GM21367 (cell line): Measurements from ENCODE around the gene PMF1.

Experiments used
- ATAC-seq: cut with Tn5 transposase; IDR thresholded peaks from one replicate; pipeline ENCODE4 v1.9.1; 2021; ENCODE audit not compliant: unreplicated experiment

PMF1 gene

DNA sequence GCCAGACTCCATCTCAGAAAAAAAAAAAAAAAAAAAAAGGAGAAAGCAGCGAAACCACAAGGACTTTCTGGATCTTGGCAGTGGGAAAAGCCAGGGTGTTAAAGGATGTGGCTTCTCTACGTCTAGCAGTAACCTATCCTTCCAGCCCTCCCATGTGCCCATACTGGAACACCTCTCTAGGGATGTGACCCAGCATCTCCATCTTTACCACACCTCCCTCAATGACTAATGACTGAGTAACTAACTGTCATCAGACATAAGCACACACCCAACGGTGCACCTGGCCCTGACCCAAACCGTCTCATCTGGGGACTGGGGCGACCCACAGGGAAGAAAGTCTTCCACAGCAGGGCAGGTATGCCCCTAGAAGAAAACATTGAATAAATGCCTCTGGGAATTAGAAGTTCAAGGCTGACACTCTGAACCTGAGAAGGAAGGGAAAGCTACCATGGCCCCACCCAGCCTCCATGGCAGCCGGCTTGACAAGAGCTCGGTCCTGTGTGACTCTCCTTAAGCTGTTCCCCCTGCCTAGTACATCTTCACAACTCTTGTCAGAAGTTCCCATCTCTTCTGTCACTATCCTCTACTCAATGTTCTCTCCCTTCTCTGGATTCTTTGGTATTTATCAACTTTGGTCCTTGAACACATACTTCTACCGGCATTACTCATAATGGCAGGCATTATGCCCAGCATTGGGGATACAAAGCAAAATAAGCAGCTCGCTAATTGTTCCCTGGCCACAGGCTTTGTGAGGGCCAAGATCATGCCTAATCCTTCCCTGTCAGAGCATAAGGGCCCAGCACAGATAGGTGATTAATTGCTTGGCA, 49.9 kb downstream of the PMF1 start:
- ATAC-seq, result no peak

DNA sequence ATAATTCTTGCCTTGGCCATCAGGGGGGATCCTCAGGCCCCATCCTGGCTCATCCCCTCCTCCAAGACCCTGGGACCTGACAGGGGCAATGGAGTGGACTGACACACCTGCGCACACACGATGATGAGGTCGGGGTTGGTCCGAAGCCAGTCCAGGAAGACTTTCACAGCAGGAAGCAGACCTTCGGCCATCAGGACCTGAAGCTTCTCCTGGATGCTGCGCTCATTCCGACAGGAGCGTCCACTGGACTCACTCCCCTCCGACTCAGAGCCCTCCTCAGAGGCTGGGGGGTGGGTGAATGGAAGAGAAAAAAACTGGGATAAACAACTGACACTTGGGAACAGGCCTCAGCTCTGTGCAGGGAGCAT, 50.5 kb downstream of the PMF1 start:
- ATAC-seq, result no peak

DNA sequence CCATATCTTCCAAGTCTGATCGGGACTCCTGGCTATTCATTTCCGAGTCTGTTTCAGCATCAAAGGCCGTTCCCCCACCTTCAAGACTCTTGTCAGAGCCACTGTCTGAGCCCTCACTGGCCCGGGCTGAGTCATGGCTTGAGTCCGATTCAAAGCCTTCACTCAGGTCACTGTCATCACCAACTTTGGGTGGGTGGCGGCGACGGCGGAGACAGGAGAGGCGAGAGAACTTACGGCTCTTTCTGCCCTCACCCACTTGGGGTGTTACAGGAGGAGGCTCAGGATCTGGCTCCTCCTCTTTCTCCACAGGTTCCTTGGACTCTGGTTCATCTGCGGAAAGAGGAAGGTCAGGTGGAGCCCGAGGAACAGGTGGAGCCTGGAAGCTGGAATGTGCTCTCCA, 53.2 kb downstream of the PMF1 start:
- no peak for ATAC-seq

DNA sequence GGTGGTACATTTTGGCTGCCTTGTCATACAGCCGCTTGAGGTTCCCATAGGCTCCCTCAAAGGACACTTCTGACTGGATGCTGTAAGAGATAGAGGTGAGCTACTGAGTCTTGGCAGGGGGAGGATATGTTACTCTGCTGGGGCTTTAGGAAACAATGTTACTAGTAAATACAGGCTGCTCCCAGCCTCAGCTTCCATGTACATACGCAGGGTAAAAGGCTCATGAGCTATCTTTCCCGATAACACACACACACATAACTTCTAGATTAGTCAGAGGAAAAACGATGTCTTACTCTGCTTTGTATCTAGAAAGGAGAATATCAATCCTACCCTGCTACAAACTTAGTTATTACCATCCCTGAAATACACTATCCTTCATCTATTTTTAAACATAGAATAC, 55.5 kb downstream of the PMF1 start:
- ATAC-seq, result no peak

DNA sequence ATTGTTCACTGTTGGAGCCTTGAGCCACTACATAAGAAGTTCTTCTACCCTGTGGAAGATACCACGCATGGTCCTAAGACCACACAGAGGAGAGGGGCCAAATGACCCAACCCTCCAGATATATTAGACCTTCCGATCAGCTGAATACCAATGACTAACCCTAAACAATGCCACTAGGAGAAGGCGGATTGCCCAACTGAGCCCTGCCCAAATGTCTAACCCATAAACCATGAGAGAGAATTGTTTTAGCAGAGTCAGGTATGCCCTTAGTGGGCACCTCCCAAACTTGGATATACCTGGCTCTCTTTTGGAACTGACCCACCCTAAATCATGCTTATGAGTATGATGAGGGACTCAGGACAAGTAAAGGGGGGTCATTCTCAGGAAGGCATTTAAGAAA, 57.5 kb downstream of the PMF1 start:
- no peak for ATAC-seq

DNA sequence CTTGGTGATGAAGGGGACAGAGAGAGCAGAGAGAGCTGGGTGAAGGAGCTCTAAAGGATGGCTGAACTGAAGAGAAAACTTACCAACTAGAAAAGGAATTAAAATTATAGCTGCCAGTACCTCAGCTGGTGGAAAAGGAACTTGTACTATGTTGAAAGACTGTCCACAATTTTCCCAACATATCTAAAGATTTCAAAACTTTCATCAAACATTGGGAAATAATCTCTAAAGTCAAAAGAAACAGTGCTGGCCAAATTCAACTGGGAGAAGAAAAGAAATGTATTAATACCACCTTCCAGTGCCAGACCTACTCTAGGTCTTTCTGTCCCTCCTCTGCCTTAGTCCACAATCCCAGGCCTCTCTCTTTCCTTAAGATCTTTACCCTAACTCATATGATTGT, 63.7 kb downstream of the PMF1 start:
- no peak for ATAC-seq

DNA sequence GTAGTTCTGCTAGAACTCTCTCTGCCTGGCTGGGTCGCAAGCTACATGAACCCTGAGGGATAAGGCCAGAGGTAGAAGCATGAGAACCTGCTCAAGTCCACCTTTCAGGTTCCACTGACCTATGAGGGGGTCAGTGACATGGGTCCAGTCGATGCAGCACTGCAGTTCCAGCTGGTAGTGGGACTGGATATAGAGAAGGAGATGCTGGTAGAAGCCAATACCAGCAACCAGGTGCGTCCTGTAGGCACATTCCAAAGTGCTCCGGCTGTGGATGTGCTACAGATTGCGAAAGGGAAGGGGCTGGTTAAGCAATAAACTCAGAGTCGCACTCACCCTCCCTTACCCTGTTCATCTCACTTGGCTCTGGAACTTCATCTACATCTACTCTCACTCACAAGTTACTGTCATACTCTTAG, 64.2 kb downstream of the PMF1 start:
- ATAC-seq, result no peak

DNA sequence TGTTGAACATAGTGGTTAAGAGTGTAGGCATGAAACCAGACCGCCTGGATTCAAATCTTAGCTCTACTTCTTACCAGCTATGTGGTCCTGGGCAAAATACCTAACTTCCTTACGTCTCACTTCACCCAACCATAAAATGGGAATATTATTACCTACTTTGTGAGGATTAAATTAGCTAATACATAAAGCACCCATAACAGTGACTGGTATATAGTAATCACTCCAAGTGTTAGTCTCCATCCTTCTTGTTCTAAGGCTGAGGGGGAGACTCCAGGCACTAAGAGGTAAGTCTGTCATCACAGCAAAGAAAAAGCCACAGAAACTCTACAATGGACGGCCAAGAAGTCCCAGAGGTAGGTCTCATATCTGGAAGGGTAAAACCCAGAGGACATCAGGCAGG, 67.0 kb downstream of the PMF1 start:
- ATAC-seq, result no peak

DNA sequence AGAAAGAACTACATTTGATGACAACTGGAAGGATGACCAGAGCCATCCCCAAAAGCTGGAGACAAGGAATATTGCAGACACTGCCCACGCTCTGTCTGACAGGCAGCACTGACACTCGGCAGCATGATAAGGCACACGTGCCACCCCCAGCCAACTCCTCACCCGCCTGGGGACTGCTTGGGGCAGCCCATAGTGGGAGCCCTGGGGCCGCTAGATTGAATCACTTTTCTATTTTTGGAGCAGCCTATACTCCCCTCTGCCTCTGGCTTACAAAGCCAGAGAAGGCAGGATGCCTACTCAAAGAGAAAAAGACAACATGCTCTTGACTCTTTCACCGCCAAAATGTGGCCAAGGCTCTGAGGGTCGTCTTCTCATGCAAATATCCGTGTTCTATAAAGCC, 68.5 kb downstream of the PMF1 start:
- ATAC-seq, result no peak

DNA sequence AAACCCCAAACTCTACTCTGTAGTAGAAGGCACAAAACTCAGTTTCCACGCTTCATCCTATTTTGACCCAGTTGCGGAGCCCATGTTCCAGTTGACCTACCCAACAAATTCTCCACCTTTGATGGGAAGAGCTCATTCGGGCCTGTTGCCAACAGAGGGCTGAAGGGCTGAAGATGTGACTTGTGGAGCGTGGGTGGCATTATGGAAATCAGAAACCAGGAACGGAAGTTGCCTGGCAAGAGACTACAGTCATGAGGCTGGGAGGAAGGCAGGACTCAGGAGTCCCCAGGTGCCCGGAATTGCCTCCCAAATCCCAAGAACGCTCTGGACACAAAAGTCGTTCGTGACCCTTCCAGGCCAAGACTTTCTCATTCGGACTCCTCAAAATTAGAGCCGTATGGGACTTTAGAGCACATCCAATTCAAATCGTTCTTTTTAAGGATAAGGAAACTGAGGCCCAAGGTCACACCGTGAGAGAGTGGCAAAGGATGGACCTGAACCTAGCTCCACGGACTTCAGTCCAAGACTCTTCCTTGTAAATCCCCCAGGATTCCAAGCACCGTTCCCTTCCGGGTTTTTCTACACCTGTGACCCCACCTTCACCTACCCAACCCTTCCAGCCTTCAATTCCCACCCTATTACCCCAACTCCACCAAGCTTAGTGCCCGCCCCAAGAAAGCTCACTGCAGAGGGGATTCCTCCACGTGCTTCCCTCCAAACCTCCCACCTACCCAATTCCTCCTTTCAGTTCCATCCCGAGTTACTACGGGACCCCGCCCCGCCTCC, 69.1 kb downstream of the PMF1 start:
- peak; percentile 4 for ATAC-seq

DNA sequence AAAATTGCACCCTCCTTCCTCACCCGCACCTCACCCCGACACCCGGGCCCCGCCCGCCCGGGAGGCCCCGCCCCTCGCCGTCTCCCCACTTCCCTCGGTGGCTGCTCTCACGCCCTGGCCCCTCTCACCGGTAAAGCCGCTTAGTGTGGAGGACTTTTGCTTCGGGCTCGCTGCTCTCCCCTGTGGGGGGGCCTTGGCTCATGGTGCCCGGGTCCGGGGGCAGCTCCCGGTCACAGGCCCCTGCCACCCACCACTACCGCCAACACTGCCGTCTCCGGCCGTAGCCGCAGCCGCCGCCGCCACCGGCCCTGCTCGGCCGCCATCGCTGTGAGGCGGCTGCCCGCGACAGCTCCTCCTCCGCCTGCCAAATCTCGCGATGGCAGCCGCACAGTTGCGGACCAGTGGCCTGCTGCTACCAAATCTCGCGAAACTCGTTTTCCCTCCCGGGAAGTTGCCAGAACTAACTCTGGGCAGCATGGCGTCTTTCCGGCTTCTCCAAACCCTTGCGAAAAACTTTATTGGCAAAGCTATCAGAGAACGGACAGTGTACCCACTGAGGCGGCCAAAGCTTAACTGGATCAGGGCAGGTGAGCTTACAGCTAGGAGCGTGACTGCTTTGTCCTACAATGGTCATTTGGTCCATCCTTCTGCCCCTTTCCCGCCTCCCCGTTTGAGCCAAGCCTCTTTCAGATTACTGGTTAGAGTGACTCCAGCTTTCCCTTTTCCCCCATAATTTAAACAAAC, 69.8 kb downstream of the PMF1 start, which contains the start of gene SMG5:
SMG5 (minus strand) TSS at position 347 of the 744 bp plus-strand sequence; CDS start at position 202, 145 bp downstream.
- peak; percentile 68 for ATAC-seq

DNA sequence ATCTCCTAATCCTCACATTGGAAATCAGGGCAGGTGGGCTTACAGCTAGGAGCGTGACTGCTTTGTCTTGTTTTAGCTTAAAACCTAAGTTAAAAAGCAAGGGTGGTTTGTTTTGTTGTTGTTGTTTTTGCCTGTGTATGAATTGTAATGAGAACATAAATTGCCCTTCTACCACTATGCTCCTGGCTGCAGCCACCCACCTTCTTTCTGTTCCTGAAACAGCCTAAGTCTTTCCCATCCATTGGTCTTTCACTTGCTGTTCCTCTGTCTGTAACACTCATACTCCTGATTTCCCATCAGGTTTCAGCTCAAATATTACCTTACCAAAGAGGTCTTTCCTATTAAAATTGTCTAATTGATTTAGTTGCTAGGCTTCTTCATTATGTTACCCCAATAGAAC, 70.7 kb downstream of the PMF1 start:
- ATAC-seq, result no peak

DNA sequence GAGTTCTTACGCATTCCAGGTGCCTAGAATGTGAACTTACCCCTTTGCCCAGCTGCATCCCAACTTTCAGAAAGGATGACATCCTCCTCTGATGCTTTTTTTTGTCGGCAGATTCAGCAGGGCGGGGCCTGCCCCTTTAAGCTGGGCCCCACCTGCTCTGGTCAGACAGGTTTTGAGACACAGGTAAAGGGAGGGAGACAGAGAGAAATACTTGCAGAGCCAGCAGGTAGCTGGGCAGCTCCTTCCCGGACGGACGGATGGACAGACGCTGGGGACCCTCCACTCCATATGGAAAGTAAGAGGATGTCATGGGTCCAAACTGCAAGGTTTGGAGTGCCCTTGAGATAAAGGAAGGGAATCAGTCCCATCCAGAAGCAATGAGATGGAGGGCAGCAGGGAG, 71.3 kb downstream of the PMF1 start, which contains the start of gene TMEM79:
TMEM79 (plus strand) TSS at position 214 of the 400 bp plus-strand sequence. CDS start 902 bp downstream, outside the sequence.
- ATAC-seq, result no peak

DNA sequence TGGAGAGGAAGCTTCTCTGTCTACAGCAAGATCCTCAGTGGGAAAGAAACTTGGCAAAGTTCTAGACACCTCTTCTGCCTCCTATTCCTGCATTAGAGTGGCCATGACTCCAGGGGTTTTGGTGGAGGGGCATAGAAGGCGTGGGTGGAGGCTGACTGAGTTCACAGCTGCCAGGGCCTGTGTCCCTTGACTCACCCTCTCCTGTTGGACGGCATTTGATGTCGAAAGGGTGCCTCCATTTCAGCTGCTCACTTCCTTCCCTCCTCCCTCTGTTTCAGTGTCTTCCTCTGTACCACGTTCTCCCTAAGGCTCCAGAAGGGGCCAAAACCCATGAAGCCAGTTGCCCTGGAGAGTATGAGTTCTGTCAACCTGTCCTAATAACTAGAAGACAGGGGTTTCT, 72.0 kb downstream of the PMF1 start:
- ATAC-seq, result no peak

DNA sequence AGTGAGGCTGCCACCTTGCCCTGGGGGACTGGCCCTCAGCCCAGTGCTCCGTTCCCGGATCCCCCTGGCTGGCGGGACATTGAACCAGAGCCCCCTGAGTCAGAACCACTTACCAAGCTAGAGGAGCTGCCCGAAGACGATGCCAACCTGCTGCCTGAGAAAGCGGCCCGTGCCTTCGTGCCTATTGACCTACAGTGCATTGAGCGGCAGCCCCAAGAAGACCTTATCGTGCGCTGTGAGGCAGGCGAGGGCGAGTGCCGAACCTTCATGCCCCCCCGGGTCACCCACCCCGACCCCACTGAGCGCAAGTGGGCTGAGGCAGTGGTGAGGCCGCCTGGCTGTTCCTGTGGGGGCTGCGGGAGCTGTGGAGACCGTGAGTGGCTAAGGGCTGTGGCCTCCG, 72.6 kb downstream of the PMF1 start:
- ATAC-seq, result no peak

DNA sequence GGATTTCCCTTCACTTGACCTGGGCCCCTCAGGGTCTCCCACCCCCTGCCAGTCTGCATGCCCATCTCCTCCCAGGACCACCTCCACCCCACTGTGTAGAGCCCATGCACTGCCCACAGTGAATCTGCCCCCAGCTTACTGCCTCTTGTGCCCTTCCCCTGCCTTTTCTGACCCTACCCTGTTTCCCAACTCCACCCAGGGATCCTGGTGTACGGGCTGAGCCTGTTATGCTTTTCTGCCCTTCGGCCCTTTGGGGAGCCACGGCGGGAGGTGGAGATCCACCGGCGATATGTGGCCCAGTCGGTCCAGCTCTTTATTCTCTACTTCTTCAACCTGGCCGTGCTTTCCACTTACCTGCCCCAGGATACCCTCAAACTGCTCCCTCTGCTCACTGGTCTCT, 73.3 kb downstream of the PMF1 start:
- no peak for ATAC-seq
